Breast epithelium (tissue), 4 donors: ENCODE measurements around the gene DCAF8L1. TPM values are rescaled to one million over a fixed set of nuclear protein-coding genes. Genes with fewer than 3 reads are reported as not detected.
"Not testable (repeated sequence)": the region's sequence is repeated elsewhere in the genome, so short reads cannot be mapped to it uniquely, and the experiment has no call there.

Source experiments
- DNase-seq, 2 donors: peaks; one replicate each; pipeline ENCODE4 v3.0.0-alpha.2; 2019; ENCODE audit warnings: low spot score in 2 of 2
- H3K27ac ChIP-seq, 2 donors: fragments of 200-600 bp; sonication (generic) in 1 of 2; one replicate each; pipeline ENCODE4 v1.5.1; 2016 to 2019; ENCODE audit warnings: mild to moderate bottlenecking in 1 of 2
- H3K27me3 ChIP-seq, 2 donors: fragments of 200-600 bp; sonication (generic) in 1 of 2; one replicate each; pipeline versions ENCODE4 v1.5.1 to v1.6.0; 2017 to 2019; ENCODE audit warnings: control low read depth in 1 of 2, mild to moderate bottlenecking in 1 of 2
- H3K36me3 ChIP-seq: fragments of 200-600 bp; one replicate; pipeline ENCODE4 v1.5.1; 2019
- H3K4me1 ChIP-seq, 2 donors: fragments of 200-600 bp; sonication (generic); one replicate each; pipeline ENCODE4 v1.5.1; 2016 to 2019; ENCODE audit warnings: control low read depth in 1 of 2
- H3K4me3 ChIP-seq, 3 donors: fragments of 200-600 bp; sonication (generic); 1 replicate in 2 of 3; 2 replicates in 1 of 3; pipeline ENCODE4 v1.5.1; 2016 to 2019; ENCODE audit warnings: mild to moderate bottlenecking in 3 of 3, moderate library complexity in 2 of 3
- H3K9me3 ChIP-seq, 2 donors: fragments of 200-600 bp; sonication (generic) in 1 of 2; one replicate each; pipeline ENCODE4 v1.5.1; 2016 to 2019; ENCODE audit warnings: control low read depth in 1 of 2
- CTCF ChIP-seq, 3 donors: fragments of 450-650 bp; IDR thresholded peaks; one replicate each; pipeline ENCODE4 v1.5.1; 2016 to 2017; ENCODE audit warnings: antibody characterized with exemption in 3 of 3, mild to moderate bottlenecking in 3 of 3, moderate library complexity in 3 of 3
- POLR2A ChIP-seq: fragments of 450-650 bp; IDR thresholded peaks from one replicate; pipeline ENCODE4 v1.6.1; 2016; ENCODE audit warnings: antibody characterized with exemption, mild to moderate bottlenecking, moderate library complexity
- POLR2AphosphoS5 ChIP-seq, 3 donors: sonication (generic); formaldehyde crosslinking; IDR thresholded peaks; one replicate each; pipeline ENCODE4 v1.6.1; 2017; ENCODE audit warnings: antibody characterized with exemption in 3 of 3
- intact Hi-C: fragments of 100-400 bp; cut with DNase I; formaldehyde crosslinking; loops from one replicate; pipeline ENCODE4 v1.15.1; 2023; ENCODE audit warnings: low total_unique reads
- total RNA-seq, 3 donors: library from RNA; depleted of rRNA; stranded (reverse); fragments of >200 nt; gene quantifications; one replicate each; pipeline ENCODE4 v1.1.0, GENCODE V29; 2016

Gene DCAF8L1
- total RNA-seq, 3 donors from 2014 or later, result not detected

- peaks cover 0 to 4% of the 10 kb centered on the region in 2 donors for H3K27me3 ChIP-seq
- H3K36me3 ChIP-seq, result no peaks in the 10 kb centered on the region
- no peak overlapping the region for H3K4me3 ChIP-seq
- intact Hi-C loops, result no loop called here
- no peak overlapping the region for H3K27ac ChIP-seq
- TF ChIP-seq POLR2AphosphoS5 (IDR thresholded peaks at IDR 0.05), result no peak
- TF ChIP-seq POLR2A, result no peak
- no peak for TF ChIP-seq CTCF (IDR thresholded peaks at IDR 0.05)
- no peak for DNase-seq
- H3K9me3 ChIP-seq, result no peaks in the 10 kb centered on the region
- no peaks in the 10 kb centered on the region for H3K4me1 ChIP-seq
These were observed 16.4 kb upstream of the DCAF8L1 start for GRCh38 chrX:27997622-27998021.

GRCh38 chrX:27996132-27996531 is 14.9 kb upstream of the DCAF8L1 start:
- intact Hi-C loops, result no loop called here

DNA sequence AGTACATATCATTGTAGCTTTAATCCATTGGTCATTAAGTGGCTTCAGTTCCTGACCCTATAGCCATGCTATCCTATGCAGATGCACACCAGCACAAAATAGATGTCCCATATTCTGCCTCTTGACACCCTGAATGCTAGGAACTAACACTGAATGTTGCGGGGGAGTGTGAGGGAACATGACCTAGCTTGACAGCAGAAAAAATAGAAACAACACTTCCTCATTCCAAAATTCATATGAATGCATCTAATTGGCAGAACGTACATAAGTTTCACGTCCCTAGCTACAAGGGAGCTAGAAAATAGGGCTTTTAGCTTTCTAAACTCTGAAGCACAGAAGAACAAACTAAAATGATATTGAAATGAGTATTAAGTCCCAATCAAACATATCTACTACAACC is 14.4 kb upstream of the DCAF8L1 start:
- intact Hi-C loops, result no loop called here
- Histone ChIP-seq H3K4me1 (no peaks in the 10 kb centered on the region), H3K4me3 (no peak overlapping the region), H3K27ac (no peak overlapping the region), H3K27me3 (no peaks in the 10 kb centered on the region), H3K9me3 (no peaks in the 10 kb centered on the region), H3K36me3 (no peaks in the 10 kb centered on the region)
- TF ChIP-seq POLR2A (no peak), CTCF (IDR thresholded peaks at IDR 0.05) (no peak), POLR2AphosphoS5 (IDR thresholded peaks at IDR 0.05) (no peak)
- DNase-seq, result no peak

More at GRCh38 chrX:27996132-27996531, 14.9 kb upstream of the DCAF8L1 start:
- Histone ChIP-seq H3K27ac (no peak overlapping the region), H3K9me3 (no peaks in the 10 kb centered on the region), H3K36me3 (no peaks in the 10 kb centered on the region), H3K4me3 (no peak overlapping the region), H3K27me3 (no peaks in the 10 kb centered on the region), H3K4me1 (no peaks in the 10 kb centered on the region)
- TF ChIP-seq POLR2AphosphoS5 (IDR thresholded peaks at IDR 0.05), result no peak
- TF ChIP-seq CTCF (IDR thresholded peaks at IDR 0.05), result no peak
- TF ChIP-seq POLR2A, result no peak
- no peak for DNase-seq

GRCh38 chrX:27987862-27988646 is 6.8 kb upstream of the DCAF8L1 start:
- TF ChIP-seq POLR2AphosphoS5 (IDR thresholded peaks at IDR 0.05), result no peak
- no peak for TF ChIP-seq CTCF (IDR thresholded peaks at IDR 0.05)
- TF ChIP-seq POLR2A, result no peak

DNA sequence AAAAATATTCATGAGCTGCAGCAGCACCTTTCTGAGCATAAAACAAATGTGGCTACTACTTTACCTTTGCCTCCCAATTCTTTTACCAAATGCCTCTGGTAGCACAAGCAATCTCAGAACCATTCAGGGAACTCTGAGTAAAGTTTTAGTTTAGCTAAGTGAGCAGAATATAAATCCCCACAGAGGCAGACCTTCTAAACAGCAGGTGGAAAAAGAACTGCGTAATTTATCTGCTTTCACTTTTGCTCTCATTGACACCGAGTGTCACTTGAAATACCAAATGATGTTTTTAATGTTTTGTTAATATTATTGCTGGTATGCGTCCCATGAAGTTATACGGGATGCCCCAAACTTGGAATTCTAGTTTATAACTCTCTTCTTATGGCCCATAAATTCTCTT is 4.3 kb downstream of the DCAF8L1 start:
- H3K4me3 ChIP-seq, H3K9me3 ChIP-seq, intact Hi-C loops, DNase-seq, H3K36me3 ChIP-seq, H3K4me1 ChIP-seq, H3K27ac ChIP-seq: not testable (repeated sequence)
- peaks cover 0 to 13% of the 10 kb centered on the region in 2 donors for H3K27me3 ChIP-seq

More at GRCh38 chrX:27987862-27988646, 6.8 kb upstream of the DCAF8L1 start:
- no peaks in the 10 kb centered on the region for H3K27me3 ChIP-seq
- DNase-seq, result no peak
- no peak overlapping the region for H3K4me3 ChIP-seq
- no peaks in the 10 kb centered on the region for H3K4me1 ChIP-seq
- H3K36me3 ChIP-seq, result no peaks in the 10 kb centered on the region
- no peaks in the 10 kb centered on the region for H3K9me3 ChIP-seq
- no peak overlapping the region for H3K27ac ChIP-seq
- intact Hi-C loops, result no loop called here
